Activated T-cell treated with anti-CD3 and anti-CD28 coated beads, Interleukin-2, amount 50 U/mL, for 1 hour (primary cell): ENCODE results near the gene CORO1C.

ENCODE experiments used
- DNase-seq: peaks from one replicate; pipeline ENCODE4 v3.0.0-alpha.2; 2020

CORO1C gene

DNA sequence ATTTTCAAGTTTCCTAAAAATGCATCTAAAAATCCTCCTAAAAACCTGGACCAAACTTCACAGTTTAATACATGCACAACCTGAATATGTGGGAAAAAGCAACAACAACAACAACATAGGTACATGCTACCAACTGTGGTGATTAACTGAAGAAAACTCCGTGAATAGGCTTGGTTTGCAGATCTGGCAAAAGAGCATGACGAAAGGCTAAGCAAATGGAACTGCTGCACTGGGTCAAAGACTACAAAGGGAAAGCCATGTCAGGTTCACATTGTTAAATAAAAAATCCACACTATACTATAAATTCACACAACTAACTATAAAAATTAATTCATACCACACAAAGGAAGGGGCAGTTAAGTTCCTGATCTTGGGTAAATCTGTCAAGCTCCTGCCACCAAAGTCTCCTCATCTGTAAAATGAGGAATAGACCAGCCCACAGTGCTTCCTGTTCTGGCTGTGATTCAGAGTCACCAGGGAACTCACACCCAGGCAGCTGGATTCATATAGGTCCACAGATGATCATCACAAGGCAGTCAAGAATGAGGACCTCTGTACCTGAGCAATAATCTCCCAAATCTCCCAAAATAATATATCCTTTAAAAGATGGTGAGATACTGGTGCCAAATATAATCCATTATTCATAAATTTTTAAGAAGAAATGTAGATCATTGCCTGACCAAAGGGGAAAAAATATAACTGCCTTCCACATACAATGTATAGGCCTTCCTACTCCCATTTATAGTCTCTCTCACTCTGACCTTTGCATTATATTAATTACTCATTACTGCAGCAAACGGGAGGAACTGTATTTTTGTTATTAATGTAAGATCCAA lies 7.0 kb downstream of the CORO1C start:
- DNase-seq = no peak

- DNase-seq = no peak
Observed at GRCh38 chr12:108722992-108723766, 8.1 kb downstream of the CORO1C start.

DNA sequence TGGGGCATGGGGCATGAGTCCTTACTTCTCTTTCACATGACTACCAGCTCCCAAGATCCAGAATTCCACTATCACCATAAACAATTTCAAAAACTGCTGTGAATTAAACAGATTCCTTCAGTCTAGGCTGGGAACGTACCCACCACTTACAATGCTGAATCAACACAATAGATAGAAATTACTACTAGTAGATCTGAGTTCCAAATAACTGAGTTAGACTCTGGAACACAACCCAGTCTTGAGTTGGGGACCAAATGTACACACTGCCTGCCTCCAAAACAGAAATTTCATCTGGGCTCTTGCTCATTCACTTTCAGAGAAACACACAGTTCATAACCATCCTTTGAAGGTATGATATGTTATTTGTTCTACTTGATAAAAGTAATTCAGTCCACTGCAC lies 8.9 kb downstream of the CORO1C start:
- DNase-seq = no peak

- no peak for DNase-seq
Observed at GRCh38 chr12:108721824-108722223, 9.5 kb downstream of the CORO1C start.

- no peak for DNase-seq
Observed at GRCh38 chr12:108720757-108721514, 10.4 kb downstream of the CORO1C start.

GRCh38 chr12:108717243-108717642 lies 14.1 kb downstream of the CORO1C start:
- no peak for DNase-seq

- no peak for DNase-seq
Observed at GRCh38 chr12:108714866-108715265, 16.5 kb downstream of the CORO1C start.

DNA sequence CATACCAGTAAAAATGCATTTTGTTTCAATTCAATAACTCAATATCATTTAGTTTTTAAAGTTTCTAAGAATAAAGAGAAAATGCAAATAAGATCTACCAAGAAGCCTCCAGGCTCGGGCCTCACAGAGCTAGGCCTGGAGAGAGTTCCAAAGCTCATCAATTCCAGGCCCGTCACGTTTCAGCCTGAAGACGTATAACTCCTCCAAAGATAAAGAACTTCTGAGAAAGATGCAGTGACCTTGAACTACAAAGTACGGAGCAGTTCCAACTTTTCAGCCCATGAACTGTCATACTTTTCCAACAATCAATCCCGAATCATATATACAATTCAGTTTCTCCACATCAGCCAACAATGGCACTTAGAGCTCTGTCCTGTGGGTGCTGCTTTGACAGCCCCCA lies 17.8 kb downstream of the CORO1C start:
- DNase-seq = no peak

- DNase-seq = no peak
Observed at GRCh38 chr12:108712925-108713203, 18.5 kb downstream of the CORO1C start.

DNA sequence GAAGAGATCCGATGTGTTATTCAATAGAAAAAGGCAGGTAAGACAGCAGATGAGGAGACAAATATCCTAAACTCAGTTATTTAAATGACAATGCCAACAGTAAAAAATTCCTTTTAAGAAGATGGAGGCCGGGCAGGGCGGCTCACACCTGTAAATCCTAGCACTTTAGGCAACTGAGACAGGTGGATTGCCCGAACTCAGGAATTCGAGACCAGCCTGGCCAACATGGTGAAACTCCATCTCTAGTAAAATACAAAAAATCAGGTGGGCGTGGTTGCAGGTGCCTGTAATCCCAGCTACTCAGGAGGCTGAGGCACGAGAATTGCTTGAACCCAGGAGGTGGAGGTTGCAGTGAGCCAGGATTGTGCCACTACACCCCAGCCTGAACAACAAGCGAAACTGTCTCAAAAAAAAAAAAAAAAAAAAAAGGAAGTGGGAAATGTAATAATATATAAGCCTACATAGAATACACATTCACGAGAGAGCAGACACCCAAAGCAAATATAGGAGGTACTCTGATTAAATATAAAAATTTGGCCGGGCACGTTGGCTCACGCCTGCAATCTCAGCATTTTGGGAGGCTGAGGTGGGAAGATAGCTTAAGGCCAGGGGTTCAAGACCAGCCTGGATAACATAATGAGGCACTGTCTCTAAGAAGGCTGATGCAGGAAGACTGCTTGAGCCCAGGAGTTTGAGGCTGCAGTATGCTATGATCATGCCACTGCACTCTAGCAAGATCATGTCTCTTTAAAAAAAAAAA lies 19.0 kb downstream of the CORO1C start:
- DNase-seq = no peak

DNA sequence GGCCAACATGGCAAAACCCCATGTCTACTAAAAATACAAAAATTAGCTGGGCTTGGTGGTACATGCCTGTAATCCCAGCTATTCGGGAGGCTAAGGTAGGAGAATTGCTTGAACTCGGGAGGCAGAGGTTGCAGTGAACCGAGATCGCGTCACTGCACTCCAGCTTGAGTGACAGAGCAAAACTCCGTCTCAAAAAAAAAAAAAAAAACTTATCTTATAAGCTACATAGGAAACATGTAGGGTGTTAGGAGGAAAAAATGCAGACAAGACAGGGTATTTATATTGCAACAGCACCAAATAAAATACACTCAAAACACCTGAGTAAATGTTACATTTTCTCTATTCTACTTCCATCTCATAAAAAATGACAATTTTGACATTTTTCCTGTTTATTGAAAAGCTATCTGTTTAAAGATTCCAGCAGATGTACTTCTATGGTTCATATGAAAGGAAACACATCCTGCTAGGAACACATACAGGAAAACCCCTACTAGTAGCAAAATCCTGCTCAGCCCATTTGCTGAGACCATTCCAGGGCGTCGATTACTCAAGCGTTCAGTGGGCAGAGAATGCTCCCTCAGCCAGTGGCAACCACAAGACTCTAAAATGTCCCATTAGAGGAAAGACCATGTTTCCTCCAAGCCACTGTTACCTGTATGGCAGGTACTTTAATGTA lies 19.7 kb downstream of the CORO1C start:
- DNase-seq = no peak

- no peak for DNase-seq
Observed at GRCh38 chr12:108709697-108710096, 21.6 kb downstream of the CORO1C start.

- no peak for DNase-seq
Observed at GRCh38 chr12:108704527-108704926, 26.8 kb downstream of the CORO1C start.

DNA sequence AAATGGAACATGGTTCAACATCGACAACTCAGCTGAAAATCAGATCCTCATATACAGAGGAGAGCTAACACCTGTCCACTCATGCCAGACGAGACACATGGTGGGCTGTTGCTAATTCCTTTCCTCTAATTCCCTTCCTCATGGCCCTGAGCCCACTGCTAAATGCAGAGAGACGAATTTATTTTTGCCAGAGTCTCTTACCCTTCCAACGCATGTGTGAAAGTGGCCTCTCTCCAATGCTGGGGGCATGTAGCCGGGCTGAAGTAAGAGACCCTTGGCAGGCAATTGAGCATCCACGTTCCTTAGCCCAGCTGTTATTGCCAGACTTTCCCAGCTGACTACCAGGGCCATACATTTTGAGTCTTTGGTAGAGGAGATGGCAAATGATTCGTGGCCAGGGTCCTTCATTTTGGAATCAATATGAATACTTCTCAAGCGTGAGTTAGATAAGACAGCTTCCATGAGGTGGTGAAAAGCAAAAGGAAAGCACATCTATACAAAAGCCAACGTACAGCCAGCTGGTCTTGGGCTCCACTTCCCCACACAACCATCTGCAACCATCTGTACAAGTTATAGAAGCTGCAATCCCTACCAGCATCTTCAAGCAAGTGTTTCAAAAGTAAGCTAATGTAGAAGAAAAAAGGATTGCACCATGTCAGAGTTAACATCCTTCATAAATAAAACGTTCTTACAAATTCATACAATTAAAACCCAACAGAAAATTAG lies 28.6 kb downstream of the CORO1C start:
- no peak for DNase-seq

GRCh38 chr12:108701779-108702441 lies 29.4 kb downstream of the CORO1C start:
- DNase-seq = no peak

GRCh38 chr12:108700833-108701541 lies 30.3 kb downstream of the CORO1C start:
- no peak for DNase-seq

DNA sequence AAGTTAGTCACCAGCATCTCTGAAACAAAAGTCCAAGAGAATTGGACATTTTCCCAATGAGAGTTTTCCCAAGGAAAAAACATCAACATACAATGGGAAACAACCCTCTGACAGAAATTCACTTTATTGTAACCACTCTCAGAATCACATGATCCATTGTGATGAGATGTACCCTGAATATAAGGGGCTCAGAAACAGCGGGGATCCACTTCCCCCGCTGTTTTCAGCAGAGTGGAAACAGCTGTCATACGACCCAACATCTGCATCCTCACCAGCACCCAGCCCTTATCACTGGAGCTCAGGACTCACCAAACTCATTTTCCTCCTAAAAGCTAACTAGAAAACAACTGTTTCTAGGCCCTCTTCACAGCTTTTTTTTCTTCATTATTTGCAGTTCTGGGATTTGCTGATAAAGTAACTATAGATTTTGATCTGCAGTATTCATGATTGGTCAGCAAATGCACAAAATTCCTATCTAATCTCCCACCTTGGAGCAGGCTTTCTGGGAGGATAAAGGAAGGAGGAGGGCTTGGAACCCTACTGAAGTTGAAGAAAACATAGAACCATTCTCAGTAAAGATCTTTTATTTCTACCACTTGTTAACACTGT lies 31.3 kb downstream of the CORO1C start:
- DNase-seq = no peak

- no peak for DNase-seq
Observed at GRCh38 chr12:108697905-108698304, 33.4 kb downstream of the CORO1C start.

DNA sequence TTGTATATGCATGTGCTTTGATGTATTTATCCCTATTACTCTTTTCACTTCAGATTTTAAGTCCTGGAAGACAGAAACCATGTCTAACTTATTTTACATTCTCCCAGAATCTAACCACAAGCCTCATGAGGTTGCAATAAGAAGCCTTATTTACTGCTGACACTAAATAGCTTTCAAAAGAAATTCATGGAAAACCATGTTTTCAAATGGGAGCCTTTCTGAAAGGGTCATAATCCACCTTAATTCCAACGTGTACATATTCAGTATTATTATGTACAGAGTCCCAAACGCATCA lies 34.4 kb downstream of the CORO1C start:
- DNase-seq = no peak
